ENCODE results near the gene MYT1. TPM values are rescaled to one million over a fixed set of nuclear protein-coding genes. Genes with fewer than 3 reads are reported as not detected.

Gene MYT1
- total RNA-seq, 4 donors from 2014 or later = 0.16 to 0.55 TPM; not detected in 2

DNA sequence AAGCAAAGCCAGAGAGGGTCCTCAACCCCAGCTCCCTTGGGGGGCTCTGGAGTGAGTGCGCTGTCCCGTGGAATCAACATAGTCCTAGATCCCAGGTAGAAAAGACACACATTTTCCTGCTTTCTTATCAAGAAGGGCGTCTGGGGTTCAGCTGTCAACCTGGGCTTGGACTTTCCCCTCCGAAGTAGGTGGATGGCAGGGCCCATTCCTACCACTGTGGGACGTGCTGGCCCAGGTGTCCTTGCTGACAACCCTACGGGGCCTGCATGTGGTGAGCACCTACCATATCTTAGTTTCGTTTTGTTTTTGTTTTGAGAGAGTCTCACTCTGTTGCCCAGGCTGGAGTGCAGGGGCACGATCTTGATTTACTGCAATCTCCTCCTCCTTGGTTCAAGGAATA lies 42.4 kb downstream of the MYT1 start:
- in situ Hi-C loops (cut with MboI; ENCODE audit: low pct_ligation_motif_present in 1 of 4, low pct_unique_long_range_greater_than_20kb in 1 of 4, low sequenced_read_pairs in 3 of 4) (no loop called here), intact Hi-C loops (cut with DNase I; ENCODE audit: low total_unique reads) (no loop called here)
- no peak for TF ChIP-seq EP300 (IDR thresholded peaks at IDR 0.05; ENCODE audit: low read depth)
- TF ChIP-seq POLR2AphosphoS5 (IDR thresholded peaks at IDR 0.05) = no peak
- no peak for TF ChIP-seq CTCF (IDR thresholded peaks at IDR 0.05)
- TF ChIP-seq POLR2A (IDR thresholded peaks at IDR 0.05) = no peak
- H3K4me3 ChIP-seq = no peak overlapping the region
- no peaks in the 10 kb centered on the region for H3K27me3 ChIP-seq
- H3K4me1 ChIP-seq = no peaks in the 10 kb centered on the region
- H3K27ac ChIP-seq = no peak overlapping the region
- 83 to 88% methylated on average over 2 to 8 of the region's 8 CpGs for WGBS, 2 donors (ENCODE audit: low coverage in 1 of 2)
- DNase-seq = no peak
- no peaks in the 10 kb centered on the region for H3K36me3 ChIP-seq
- H3K9me3 ChIP-seq = no peaks in the 10 kb centered on the region

GRCh38 chr20:64207641-64208590 lies 43.7 kb downstream of the MYT1 start:
- H3K9me3 ChIP-seq = no peaks in the 10 kb centered on the region
- intact Hi-C loops (cut with DNase I; ENCODE audit: low total_unique reads) = no loop called here
- WGBS, 2 donors (ENCODE audit: low coverage in 1 of 2) = 75 to 88% methylated on average over 8 to 25 of the region's 25 CpGs
- H3K4me1 ChIP-seq = peaks cover under 1 to 4% (median under 1%) of the 10 kb centered on the region in 4 donors
- H3K36me3 ChIP-seq = no peaks in the 10 kb centered on the region
- no peak overlapping the region for H3K4me3 ChIP-seq
- H3K27ac ChIP-seq = no peak overlapping the region
- TF ChIP-seq EP300 (IDR thresholded peaks at IDR 0.05; ENCODE audit: low read depth) (no peak), POLR2A (IDR thresholded peaks at IDR 0.05) (no peak), POLR2AphosphoS5 (IDR thresholded peaks at IDR 0.05) (no peak), CTCF (IDR thresholded peaks at IDR 0.05) (no peak)
- H3K27me3 ChIP-seq = no peaks in the 10 kb centered on the region
- no peak for DNase-seq
- in situ Hi-C loops (cut with MboI; ENCODE audit: low pct_ligation_motif_present in 1 of 4, low pct_unique_long_range_greater_than_20kb in 1 of 4, low sequenced_read_pairs in 3 of 4) = no loop called here

DNA sequence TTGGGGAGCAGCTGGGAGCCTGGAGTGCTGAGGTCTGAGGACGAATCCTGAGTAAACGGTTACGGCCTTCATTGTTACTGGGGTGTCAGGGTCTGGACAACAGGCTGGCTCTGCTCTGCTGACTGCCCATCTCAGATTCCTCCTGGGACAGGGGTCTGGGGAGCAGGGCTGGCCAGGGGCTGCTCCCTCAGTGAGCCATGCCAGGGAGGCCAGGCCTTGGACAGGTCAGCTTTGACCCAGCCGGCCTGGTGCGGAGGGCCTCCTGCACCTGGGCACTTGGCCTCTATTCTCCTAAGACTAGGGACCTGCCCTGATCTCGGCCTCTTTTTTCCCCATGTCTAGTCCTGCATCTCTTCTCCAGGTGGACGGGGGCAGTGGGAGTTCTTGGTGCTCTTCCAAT lies 44.9 kb downstream of the MYT1 start:
- peaks cover 5 to 15% (median 8%) of the 10 kb centered on the region in 4 donors for H3K4me1 ChIP-seq

More for the DNA sequence above, 44.9 kb downstream of the MYT1 start:
- Histone ChIP-seq H3K4me3 (no peak overlapping the region), H3K27me3 (no peaks in the 10 kb centered on the region), H3K9me3 (no peaks in the 10 kb centered on the region), H3K27ac (no peak overlapping the region), H3K36me3 (no peaks in the 10 kb centered on the region)
- WGBS, 2 donors (ENCODE audit: low coverage in 1 of 2) = 70 to 82% methylated on average over 2 to 7 of the region's 7 CpGs
- in situ Hi-C loops (cut with MboI; ENCODE audit: low pct_ligation_motif_present in 1 of 4, low pct_unique_long_range_greater_than_20kb in 1 of 4, low sequenced_read_pairs in 3 of 4) (no loop called here), intact Hi-C loops (cut with DNase I; ENCODE audit: low total_unique reads) (no loop called here)
- no peak for DNase-seq
- TF ChIP-seq EP300 (IDR thresholded peaks at IDR 0.05; ENCODE audit: low read depth) (no peak), POLR2AphosphoS5 (IDR thresholded peaks at IDR 0.05) (no peak), POLR2A (IDR thresholded peaks at IDR 0.05) (no peak), CTCF (IDR thresholded peaks at IDR 0.05) (no peak)
